NCI-H2107 (cell line): Measurements from ENCODE around the gene HSD17B12.
A peak's percentile ranks its signal among the peaks of the same experiment; 100 is the strongest.

Source experiments
- DNase-seq: peaks from one replicate; lab custom pipeline; 2025; lab: John Stamatoyannopoulos, UW

Gene HSD17B12

GRCh38 chr11:43871051-43871450 is 190.5 kb downstream of the HSD17B12 start:
- no peak for DNase-seq

- DNase-seq: no peak
Measured at GRCh38 chr11:43872995-43873394, 192.5 kb downstream of the HSD17B12 start.

DNA sequence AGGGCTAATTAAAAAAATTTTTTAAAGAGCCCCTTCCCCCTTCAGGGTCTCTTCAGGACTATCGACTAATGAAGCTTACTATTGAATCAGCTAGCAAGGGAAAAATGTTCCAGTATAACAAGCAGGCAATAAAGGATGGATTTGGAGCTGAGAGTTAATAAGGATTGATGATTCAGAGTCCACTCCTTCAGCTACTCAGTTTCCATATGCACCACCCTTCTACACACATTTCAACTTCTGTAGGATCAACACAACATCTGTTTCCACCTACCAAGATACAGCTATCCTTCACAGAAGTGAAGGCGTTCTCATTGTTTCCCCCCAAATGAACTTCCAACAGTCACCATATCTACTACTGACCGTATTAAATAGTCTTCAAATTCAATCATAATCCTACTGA is 193.5 kb downstream of the HSD17B12 start:
- no peak for DNase-seq

- no peak for DNase-seq
Measured at GRCh38 chr11:43874738-43875137, 194.2 kb downstream of the HSD17B12 start.

DNA sequence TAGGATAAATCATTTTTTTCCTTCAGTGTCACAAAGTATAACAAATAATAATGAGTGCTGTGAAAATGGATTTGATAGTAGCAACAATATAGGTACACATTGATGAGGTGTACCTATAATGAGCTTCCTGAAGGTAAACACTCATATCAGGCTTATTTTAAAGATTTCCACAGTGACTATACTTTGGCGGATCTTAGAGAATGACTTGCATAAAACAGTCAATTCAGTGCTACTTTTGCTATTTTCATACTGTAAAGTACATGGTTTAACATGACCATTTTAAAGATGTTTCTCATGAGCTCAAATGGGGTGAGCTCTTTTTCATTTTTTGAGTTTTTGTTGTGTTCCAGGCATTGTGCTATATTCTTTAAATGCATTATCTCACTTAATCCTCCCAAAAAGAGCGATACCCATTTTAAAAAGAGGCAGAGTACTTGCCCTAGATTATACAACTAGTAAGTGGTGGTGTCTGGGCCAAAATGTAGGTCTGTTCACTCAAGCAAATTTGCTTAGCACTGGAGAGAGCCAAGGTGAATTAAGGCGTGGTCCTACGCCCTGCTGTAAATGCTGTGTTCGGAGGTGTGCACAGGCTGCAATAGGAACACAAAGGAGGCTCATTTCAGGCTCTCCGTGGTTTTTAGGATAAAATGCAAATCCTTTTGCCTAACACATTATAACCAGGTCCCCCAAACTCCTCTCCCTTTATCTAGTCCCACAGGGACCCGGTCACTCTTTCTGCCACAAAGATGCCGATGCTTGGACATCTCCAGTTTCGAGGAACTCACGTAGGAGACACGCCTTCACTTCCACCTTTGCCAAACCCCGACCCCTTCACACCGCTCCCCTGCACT is 199.5 kb downstream of the HSD17B12 start:
- DNase-seq: no peak

- DNase-seq: peak; percentile 81
Measured at GRCh38 chr11:43880640-43881159, 200.2 kb downstream of the HSD17B12 start, which contains the start of gene ALKBH3. Gene ALKBH3, plus strand, starts transcription at chr11:43880831. Its CDS starts 1,822 bp downstream, at chr11:43882653.

- no peak for DNase-seq
Measured at GRCh38 chr11:43892851-43893250, 212.3 kb downstream of the HSD17B12 start.

DNA sequence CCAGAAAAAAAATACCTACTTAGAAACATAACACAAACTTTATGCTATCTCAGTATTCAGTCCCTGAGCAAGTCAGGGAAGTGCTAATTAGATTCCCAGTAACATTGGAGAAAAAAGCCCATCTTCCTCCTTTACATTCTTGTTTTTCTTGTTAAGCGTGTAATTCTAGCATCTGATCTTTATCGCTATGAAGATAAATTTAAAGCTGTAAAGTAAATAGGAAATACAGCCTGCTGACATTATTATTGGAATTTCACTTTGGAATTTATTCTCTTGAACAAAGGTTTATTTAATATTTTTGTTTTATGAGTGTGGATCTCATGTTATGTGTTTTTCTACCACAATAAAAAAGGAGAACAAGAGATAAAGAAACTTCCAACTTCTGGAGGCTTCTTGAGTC is 214.0 kb downstream of the HSD17B12 start:
- DNase-seq: no peak

DNA sequence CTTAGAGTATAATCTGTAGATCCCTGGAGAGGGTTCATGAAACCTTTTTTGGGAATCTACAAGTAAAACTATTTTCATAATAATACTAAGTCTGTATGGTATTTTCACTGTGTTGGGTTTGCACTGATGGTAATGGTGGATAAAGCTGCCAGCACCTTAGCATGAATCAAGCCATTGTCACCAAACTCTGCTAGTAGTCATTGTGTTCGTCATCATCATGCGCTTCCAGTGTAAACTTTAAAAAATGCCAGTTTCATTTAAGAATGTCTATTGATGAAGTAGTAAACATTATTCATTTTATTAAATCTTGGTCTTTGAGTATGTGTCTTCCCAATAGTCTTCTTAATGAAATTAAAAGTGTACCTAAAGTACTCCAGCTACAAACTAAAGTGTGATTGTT is 215.1 kb downstream of the HSD17B12 start:
- no peak for DNase-seq

DNA sequence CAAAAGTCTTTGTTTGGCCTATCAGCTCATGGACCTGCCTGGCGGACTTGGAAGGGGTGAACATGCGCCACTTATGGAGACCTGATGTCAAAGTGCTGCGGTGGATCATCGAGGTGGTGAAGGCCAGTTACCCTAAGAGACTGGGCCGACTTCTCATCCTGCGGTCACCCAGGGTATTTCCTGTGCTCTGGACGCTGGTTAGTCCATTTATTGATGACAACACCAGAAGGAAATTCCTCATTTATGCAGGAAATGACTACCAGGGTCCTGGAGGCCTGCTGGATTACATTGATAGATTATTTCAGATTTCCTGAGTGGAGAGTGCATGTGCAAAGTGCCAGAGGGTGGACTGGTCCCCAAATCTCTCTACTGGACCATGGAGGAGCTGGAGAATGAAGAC is 218.0 kb downstream of the HSD17B12 start:
- DNase-seq: no peak

- DNase-seq: no peak
Measured at GRCh38 chr11:43899094-43899493, 218.6 kb downstream of the HSD17B12 start.

GRCh38 chr11:43901551-43901950 is 221.0 kb downstream of the HSD17B12 start:
- no peak for DNase-seq

GRCh38 chr11:43903078-43903477 is 222.5 kb downstream of the HSD17B12 start:
- no peak for DNase-seq

- DNase-seq: no peak
Measured at GRCh38 chr11:43903969-43904368, 223.4 kb downstream of the HSD17B12 start.

DNA sequence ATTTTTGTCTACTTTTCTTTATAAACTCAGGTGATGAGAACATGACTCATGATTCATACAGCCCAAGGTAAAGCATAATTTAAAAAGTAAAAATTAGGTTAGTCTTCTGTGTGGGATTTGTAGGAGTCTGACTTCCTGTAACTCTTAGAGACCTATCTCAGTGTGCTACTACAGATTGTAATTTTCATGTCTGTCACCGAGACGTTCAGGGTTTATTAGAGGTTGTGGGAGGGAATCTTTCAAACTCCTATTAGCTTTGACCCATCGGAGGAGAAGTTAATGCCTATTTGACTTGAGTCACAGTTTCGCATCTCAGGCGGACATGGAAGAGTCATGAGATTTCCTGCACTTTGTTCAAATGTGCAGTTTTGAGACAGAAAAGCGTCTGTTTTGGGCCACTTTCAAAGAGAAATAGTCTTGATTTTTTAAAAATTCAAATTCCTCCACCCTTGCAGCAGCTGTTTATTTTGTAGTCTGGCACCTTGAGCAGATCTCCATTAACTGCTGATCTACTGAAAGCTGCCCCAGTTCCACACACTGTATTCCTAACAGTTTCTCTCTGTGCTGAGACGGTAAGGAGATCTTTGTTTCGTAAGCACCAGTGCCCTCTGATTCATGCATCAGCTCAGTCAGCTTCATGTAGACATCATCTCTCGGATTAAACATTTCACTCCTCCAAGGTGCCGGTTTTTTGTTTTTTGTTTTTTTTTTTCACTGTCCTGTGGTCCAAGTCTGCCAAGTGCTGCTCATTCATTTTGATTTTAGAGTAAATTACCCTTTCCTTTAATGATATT is 224.4 kb downstream of the HSD17B12 start:
- no peak for DNase-seq

DNA sequence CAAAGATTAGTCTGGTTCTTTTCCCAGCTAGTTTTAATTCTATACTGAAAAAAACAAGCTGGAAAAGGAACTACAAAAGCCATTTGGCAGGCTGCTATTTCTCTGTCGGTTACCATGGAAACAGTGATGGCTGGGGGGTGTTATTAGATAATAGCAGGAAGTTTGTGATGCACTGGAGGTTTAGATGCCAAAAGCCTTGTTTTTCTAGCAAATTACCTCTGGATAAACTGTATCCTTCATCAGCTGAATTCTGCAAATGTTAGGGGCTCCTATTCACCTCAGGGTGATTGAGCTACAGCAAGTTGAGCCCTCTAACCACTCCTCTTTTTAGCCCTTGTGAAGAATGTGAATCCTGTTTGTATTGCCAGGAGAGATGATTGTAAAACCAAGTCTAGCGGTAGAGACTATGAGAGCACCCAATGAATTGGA is 225.3 kb downstream of the HSD17B12 start:
- DNase-seq: no peak
